Naive B cell (primary cell): ENCODE measurements around the gene CIC. TPM values are rescaled to one million over a fixed set of nuclear protein-coding genes. Genes with fewer than 3 reads are reported as not detected.
"Not testable (repeated sequence)": the region's sequence is repeated elsewhere in the genome, so short reads cannot be mapped to it uniquely, and the experiment has no call there.

ENCODE experiments used
- ATAC-seq, 2 donors: fragments of 150-1000 bp; cut with Tn5 transposase; 2 replicates each; pipeline ENCODE4 v1.10.0; 2021; ENCODE audit warnings: low read depth in 2 of 2, mild to moderate bottlenecking in 2 of 2, moderate library complexity in 2 of 2
- DNase-seq: peaks from one replicate; pipeline ENCODE4 v3.0.0; 2022
- H3K27ac Mint-ChIP-seq, 6 donors: one replicate each; pipeline ENCODE4 v1.8.0; 2020 to 2022; ENCODE audit warnings: mild to moderate bottlenecking in 6 of 6, mixed read lengths in 6 of 6, moderate library complexity in 5 of 6, inconsistent platforms in 2 of 6
- H3K27me3 Mint-ChIP-seq, 3 donors: one replicate each; pipeline ENCODE4 v1.8.0; 2021 to 2022; ENCODE audit warnings: mixed read lengths in 3 of 3, mild to moderate bottlenecking in 1 of 3
- H3K36me3 Mint-ChIP-seq, 2 donors: one replicate each; pipeline ENCODE4 v1.8.0; 2020 to 2022; ENCODE audit warnings: mixed read lengths in 2 of 2, inconsistent platforms in 1 of 2, mild to moderate bottlenecking in 1 of 2
- H3K4me1 Mint-ChIP-seq, 3 donors: one replicate each; pipeline ENCODE4 v1.8.0; 2020 to 2022; ENCODE audit warnings: mixed read lengths in 3 of 3, inconsistent platforms in 1 of 3, mild to moderate bottlenecking in 1 of 3, moderate library complexity in 1 of 3
- H3K4me3 Mint-ChIP-seq, 8 donors: one replicate each; pipeline ENCODE4 v1.8.0; 2020 to 2022; ENCODE audit warnings: mild to moderate bottlenecking in 8 of 8, mixed read lengths in 8 of 8, moderate library complexity in 8 of 8, inconsistent platforms in 2 of 8
- H3K9me3 Mint-ChIP-seq, 7 donors: one replicate each; pipeline ENCODE4 v1.8.0; 2020 to 2022; ENCODE audit warnings: mixed read lengths in 7 of 7, mild to moderate bottlenecking in 5 of 7, inconsistent platforms in 2 of 7, moderate library complexity in 1 of 7
- polyA plus RNA-seq, 6 donors: library from polyadenylated mRNA; unstranded; fragments of 300-500 nt; fragmentation: Illumina TruSeq; gene quantifications; one replicate each; pipeline ENCODE4 v1.2.3, GENCODE V29; 2021; ENCODE audit warnings: low read depth in 6 of 6

Gene CIC
- polyA plus RNA-seq, 6 donors from 2014 or later = 0.05 to 5.3 (median 2.1) TPM

- ATAC-seq (no peak), DNase-seq (no peak)
- Mint-ChIP-seq H3K4me1 (peaks cover 29 to 55% (median 47%) of the 10 kb centered on the region in 3 donors), H3K27me3 (peaks cover 10 to 16% (median 14%) of the 10 kb centered on the region in 3 donors), H3K4me3 (peak overlapping the region; percentile 29 to 98 (median 94)), H3K9me3 (no peaks in the 10 kb centered on the region), H3K36me3 (peaks cover 4 to 6% of the 10 kb centered on the region in 2 donors), H3K27ac (no peak overlapping the region)
These were observed 57.9 kb downstream of the CIC start for GRCh38 chr19:42326969-42327368.

- peak overlapping the region in 5 of 8 donors; percentile 3 to 94 (median 81) for H3K4me3 Mint-ChIP-seq
- H3K4me1 Mint-ChIP-seq = peaks cover 29 to 55% (median 47%) of the 10 kb centered on the region in 3 donors
- H3K36me3 Mint-ChIP-seq = peaks cover 4 to 6% of the 10 kb centered on the region in 2 donors
- no peaks in the 10 kb centered on the region for H3K9me3 Mint-ChIP-seq
- no peak overlapping the region for H3K27ac Mint-ChIP-seq
- ATAC-seq (no peak), DNase-seq (no peak)
- H3K27me3 Mint-ChIP-seq = peaks cover 6 to 12% (median 10%) of the 10 kb centered on the region in 3 donors
These were observed 58.3 kb downstream of the CIC start for GRCh38 chr19:42327381-42327780.

GRCh38 chr19:42328106-42328505 is 59.1 kb downstream of the CIC start:
- Mint-ChIP-seq H3K27me3 (peaks cover 6 to 7% (median 6%) of the 10 kb centered on the region in 3 donors), H3K27ac (peak overlapping the region in 3 of 6 donors; percentile 17 to 82 (median 69)), H3K4me3 (peak overlapping the region in 2 of 8 donors; percentile 81 to 93), H3K4me1 (peaks cover 29 to 55% (median 47%) of the 10 kb centered on the region in 3 donors), H3K36me3 (peaks cover 4 to 6% of the 10 kb centered on the region in 2 donors), H3K9me3 (no peaks in the 10 kb centered on the region)
- no peak for ATAC-seq
- no peak for DNase-seq

GRCh38 chr19:42328854-42329253 is 59.8 kb downstream of the CIC start:
- peak overlapping the region in 1 of 6 donors; percentile 92 for H3K27ac Mint-ChIP-seq
- DNase-seq = no peak
- peaks cover 4 to 6% of the 10 kb centered on the region in 2 donors for H3K36me3 Mint-ChIP-seq
- peaks cover 6 to 7% (median 6%) of the 10 kb centered on the region in 3 donors for H3K27me3 Mint-ChIP-seq
- H3K9me3 Mint-ChIP-seq = no peaks in the 10 kb centered on the region
- H3K4me1 Mint-ChIP-seq = peaks cover 29 to 55% (median 44%) of the 10 kb centered on the region in 3 donors
- peak overlapping the region in 1 of 8 donors; percentile 37 for H3K4me3 Mint-ChIP-seq
- ATAC-seq = no peak

- Mint-ChIP-seq H3K27ac (peak overlapping the region in 3 of 6 donors; percentile 26 to 72 (median 57)), H3K9me3 (no peaks in the 10 kb centered on the region), H3K4me3 (no peak overlapping the region), H3K27me3 (peaks cover 0 to under 1% (median under 1%) of the 10 kb centered on the region in 3 donors), H3K4me1 (peaks cover 23 to 48% (median 37%) of the 10 kb centered on the region in 3 donors), H3K36me3 (peaks cover under 1% of the 10 kb centered on the region in 2 donors)
- ATAC-seq (no peak), DNase-seq (no peak)
These were observed 61.2 kb downstream of the CIC start for GRCh38 chr19:42330241-42330711.

- H3K36me3 Mint-ChIP-seq, H3K27me3 Mint-ChIP-seq, H3K27ac Mint-ChIP-seq, H3K9me3 Mint-ChIP-seq, H3K4me3 Mint-ChIP-seq, DNase-seq, ATAC-seq: not testable (repeated sequence)
- H3K4me1 Mint-ChIP-seq = peaks cover 22 to 40% (median 33%) of the 10 kb centered on the region in 3 donors
These were observed 62.3 kb downstream of the CIC start for GRCh38 chr19:42331333-42331732.

- H3K27ac Mint-ChIP-seq = no peak overlapping the region
- no peaks in the 10 kb centered on the region for H3K36me3 Mint-ChIP-seq
- no peaks in the 10 kb centered on the region for H3K9me3 Mint-ChIP-seq
- peaks cover 22 to 32% (median 26%) of the 10 kb centered on the region in 3 donors for H3K4me1 Mint-ChIP-seq
- H3K27me3 Mint-ChIP-seq = no peaks in the 10 kb centered on the region
- ATAC-seq (no peak), DNase-seq (no peak)
- H3K4me3 Mint-ChIP-seq = no peak overlapping the region
These were observed 63.0 kb downstream of the CIC start for GRCh38 chr19:42332059-42332458.

GRCh38 chr19:42333018-42333417 is 64.0 kb downstream of the CIC start:
- Mint-ChIP-seq H3K27me3 (no peaks in the 10 kb centered on the region), H3K9me3 (no peaks in the 10 kb centered on the region), H3K27ac (no peak overlapping the region), H3K36me3 (no peaks in the 10 kb centered on the region), H3K4me3 (no peak overlapping the region), H3K4me1 (peaks cover 15 to 23% (median 17%) of the 10 kb centered on the region in 3 donors)
- no peak for ATAC-seq
- no peak for DNase-seq

GRCh38 chr19:42333975-42334696 is 65.1 kb downstream of the CIC start:
- ATAC-seq (peak in 1 of 2 donors; percentile 37), DNase-seq (no peak)
- no peaks in the 10 kb centered on the region for H3K27me3 Mint-ChIP-seq
- H3K27ac Mint-ChIP-seq = peak overlapping the region in 1 of 6 donors; percentile 68
- no peaks in the 10 kb centered on the region for H3K36me3 Mint-ChIP-seq
- H3K4me3 Mint-ChIP-seq = no peak overlapping the region
- H3K9me3 Mint-ChIP-seq = no peaks in the 10 kb centered on the region
- peaks cover 5 to 13% (median 12%) of the 10 kb centered on the region in 3 donors for H3K4me1 Mint-ChIP-seq

GRCh38 chr19:42334697-42335373 is 65.8 kb downstream of the CIC start:
- Mint-ChIP-seq H3K27ac (no peak overlapping the region), H3K36me3 (no peaks in the 10 kb centered on the region), H3K9me3 (no peaks in the 10 kb centered on the region), H3K4me3 (no peak overlapping the region), H3K4me1 (peaks cover 5 to 9% (median 9%) of the 10 kb centered on the region in 3 donors), H3K27me3 (no peaks in the 10 kb centered on the region)
- ATAC-seq (no peak), DNase-seq (no peak)

- Mint-ChIP-seq H3K4me1 (peaks cover 4 to 5% (median 4%) of the 10 kb centered on the region in 3 donors), H3K27ac (no peak overlapping the region), H3K36me3 (no peaks in the 10 kb centered on the region), H3K27me3 (no peaks in the 10 kb centered on the region), H3K9me3 (no peaks in the 10 kb centered on the region), H3K4me3 (no peak overlapping the region)
- no peak for ATAC-seq
- no peak for DNase-seq
These were observed 66.4 kb downstream of the CIC start for GRCh38 chr19:42335374-42335936.

GRCh38 chr19:42335971-42336370 is 66.9 kb downstream of the CIC start:
- Mint-ChIP-seq H3K27ac (no peak overlapping the region), H3K4me3 (no peak overlapping the region), H3K9me3 (no peaks in the 10 kb centered on the region), H3K27me3 (no peaks in the 10 kb centered on the region), H3K36me3 (no peaks in the 10 kb centered on the region), H3K4me1 (peaks cover 0 to under 1% (median 0%) of the 10 kb centered on the region in 3 donors)
- DNase-seq (no peak), ATAC-seq (no peak)

GRCh38 chr19:42339126-42339860 is 70.2 kb downstream of the CIC start:
- not testable (repeated sequence) for H3K36me3 Mint-ChIP-seq, DNase-seq, H3K4me1 Mint-ChIP-seq, ATAC-seq, H3K27ac Mint-ChIP-seq, H3K4me3 Mint-ChIP-seq, H3K9me3 Mint-ChIP-seq, H3K27me3 Mint-ChIP-seq
